ENCODE results near the gene ACTL6B. TPM values are rescaled to one million over a fixed set of nuclear protein-coding genes. Genes with fewer than 3 reads are reported as not detected.
A peak's percentile ranks its signal among the peaks of the same experiment; 100 is the strongest.
"Not testable (repeated sequence)": the region's sequence is repeated elsewhere in the genome, so short reads cannot be mapped to it uniquely, and the experiment has no call there.

ACTL6B gene
- total RNA-seq, result not detected
- long read RNA-seq, result 0 reads

DNA sequence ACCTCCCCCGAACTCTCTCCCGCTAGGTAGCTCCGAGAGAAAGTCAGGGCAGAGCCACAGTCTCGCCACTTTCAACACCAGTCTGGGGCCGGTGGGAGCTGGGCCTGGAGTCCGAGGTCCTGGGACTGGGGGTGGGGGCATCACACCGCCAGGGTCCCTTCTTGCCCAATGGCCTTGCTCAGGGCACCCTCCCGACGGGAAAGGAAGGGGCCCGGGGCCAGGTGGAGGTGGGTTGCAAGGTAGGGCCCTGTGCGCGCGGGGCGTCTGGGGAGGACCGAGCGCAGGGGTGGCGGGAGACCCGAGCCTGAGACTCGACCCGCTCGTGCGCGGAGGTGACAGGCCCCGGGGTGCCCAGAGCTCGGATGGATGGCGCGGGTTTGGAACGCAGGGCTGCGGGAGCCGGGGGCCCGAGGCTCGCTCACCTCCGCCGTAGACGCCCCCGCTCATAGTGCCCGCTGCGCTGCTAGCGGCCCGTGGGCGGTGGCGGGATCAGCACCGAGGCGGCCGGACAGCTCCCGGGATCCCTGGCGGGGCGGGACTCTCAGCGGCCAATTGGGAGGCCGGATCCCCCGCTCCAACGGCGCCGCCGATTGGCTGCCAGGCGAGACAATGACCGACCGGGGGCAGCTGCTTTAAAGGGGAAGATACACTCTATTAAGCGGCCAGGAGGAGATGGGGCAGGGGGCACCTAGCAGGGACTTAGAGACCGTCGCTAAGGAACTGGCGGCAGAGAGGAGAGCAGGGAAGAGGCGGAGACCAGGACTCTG is at the start of gene ACTL6B:
TSS of gene ACTL6B (minus strand) at position 541 of the 767 bp plus-strand sequence. CDS start at position 447, 94 bp downstream.
- TF ChIP-seq, protein P1, sequence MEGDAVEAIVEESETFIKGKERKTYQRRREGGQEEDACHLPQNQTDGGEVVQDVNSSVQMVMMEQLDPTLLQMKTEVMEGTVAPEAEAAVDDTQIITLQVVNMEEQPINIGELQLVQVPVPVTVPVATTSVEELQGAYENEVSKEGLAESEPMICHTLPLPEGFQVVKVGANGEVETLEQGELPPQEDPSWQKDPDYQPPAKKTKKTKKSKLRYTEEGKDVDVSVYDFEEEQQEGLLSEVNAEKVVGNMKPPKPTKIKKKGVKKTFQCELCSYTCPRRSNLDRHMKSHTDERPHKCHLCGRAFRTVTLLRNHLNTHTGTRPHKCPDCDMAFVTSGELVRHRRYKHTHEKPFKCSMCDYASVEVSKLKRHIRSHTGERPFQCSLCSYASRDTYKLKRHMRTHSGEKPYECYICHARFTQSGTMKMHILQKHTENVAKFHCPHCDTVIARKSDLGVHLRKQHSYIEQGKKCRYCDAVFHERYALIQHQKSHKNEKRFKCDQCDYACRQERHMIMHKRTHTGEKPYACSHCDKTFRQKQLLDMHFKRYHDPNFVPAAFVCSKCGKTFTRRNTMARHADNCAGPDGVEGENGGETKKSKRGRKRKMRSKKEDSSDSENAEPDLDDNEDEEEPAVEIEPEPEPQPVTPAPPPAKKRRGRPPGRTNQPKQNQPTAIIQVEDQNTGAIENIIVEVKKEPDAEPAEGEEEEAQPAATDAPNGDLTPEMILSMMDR (IDR thresholded peaks at IDR 0.05), result no peak
- Histone ChIP-seq H3K27me3 (peaks cover 48% of the 10 kb centered on the region), H3K4me3 (no peak within 1 kb of the TSS), H3K36me3 (no peaks in the 10 kb centered on the region), H3K4me1 (no peaks in the 10 kb centered on the region), H3K9me3 (no peaks in the 10 kb centered on the region), H3K27ac (no peak within 1 kb of the TSS)
- intact Hi-C loops (cut with DNase I), result no loop called here
- DNase-seq, result peak; percentile 79
- ATAC-seq, result peak; percentile 87

DNA sequence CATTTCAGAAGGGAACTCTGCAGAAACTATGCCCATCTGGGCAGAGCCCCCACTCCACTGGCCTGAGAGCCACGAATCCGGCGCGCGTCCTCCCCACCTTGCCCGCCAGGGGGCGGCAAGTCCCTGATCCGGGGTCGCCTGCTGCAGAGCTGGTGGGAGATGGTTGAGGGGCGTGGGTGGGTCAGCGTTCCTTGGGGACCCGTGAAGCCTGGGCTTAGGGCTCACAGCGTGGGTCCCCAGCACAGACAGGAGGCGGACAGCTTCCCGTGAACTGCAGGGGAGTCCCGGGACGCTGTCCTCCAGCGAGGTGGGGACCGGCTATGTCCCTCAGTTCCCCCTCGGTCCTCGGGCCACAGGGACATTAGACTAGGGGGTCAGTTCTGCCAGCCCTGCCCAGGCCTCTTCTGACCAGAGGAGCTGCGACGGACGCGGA is 49.1 kb upstream of the ACTL6B start:
- H3K27ac ChIP-seq, result peak overlapping the region; percentile 91
- TF ChIP-seq, protein P1 (IDR thresholded peaks at IDR 0.05), result peak; percentile 95
- peak overlapping the region; percentile 73 for H3K4me3 ChIP-seq
- peak; percentile 91 for DNase-seq
- H3K27me3 ChIP-seq, result no peaks in the 10 kb centered on the region
- H3K4me1 ChIP-seq, result peaks cover 14% of the 10 kb centered on the region
- no peaks in the 10 kb centered on the region for H3K9me3 ChIP-seq
- intact Hi-C loops (cut with DNase I), result loop anchor here (10.0 kb wide), 1 partner anchor 149 kb away; the partner anchor contains the start of gene SLC12A9
- peak; percentile 85 for ATAC-seq
- H3K36me3 ChIP-seq, result no peaks in the 10 kb centered on the region

DNA sequence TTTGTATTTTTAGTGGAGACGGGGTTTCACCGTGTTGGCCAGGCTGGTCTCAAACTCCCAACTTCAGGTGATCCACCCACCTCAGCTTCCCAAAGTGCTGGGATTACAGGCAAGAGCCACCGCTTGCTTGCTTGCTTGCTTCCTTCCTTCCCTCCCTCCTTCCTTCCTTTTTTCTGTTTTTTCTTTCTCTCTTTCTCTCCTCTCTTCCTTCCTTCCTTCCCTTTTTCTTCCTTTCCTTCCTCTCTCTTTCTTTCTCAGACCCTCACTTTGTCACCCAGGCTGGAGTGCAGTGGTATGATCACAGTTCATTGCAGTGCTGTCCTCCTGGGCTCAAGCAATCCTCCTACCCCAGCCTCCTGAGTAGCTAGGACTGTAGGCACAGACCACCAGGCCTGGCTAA is 44.8 kb upstream of the ACTL6B start:
- not testable (repeated sequence) for H3K27ac ChIP-seq, H3K4me1 ChIP-seq, ATAC-seq, DNase-seq, H3K27me3 ChIP-seq, H3K9me3 ChIP-seq, H3K36me3 ChIP-seq, H3K4me3 ChIP-seq
- intact Hi-C loops (cut with DNase I), result loop anchor here (10.0 kb wide), 1 partner anchor 154 kb away; the partner anchor contains the start of gene SLC12A9

DNA sequence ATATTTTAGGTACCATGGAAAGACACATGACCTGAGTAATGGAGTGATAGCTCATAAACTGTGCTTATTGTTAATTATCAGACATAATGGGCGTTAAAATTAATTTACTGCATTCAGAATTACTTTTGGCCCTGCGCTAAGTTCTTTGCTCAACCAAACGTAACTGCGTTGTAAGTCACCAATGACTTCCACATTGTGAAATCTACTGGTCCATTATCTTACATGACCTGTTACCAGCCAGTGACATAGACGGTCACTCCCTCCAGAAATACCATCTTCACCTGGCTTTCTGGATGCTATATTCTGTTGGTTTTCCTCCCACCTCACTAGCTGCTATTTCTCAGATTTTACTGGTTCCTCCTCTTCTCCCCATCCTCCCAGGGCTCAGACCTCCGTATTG is 42.8 kb upstream of the ACTL6B start:
- TF ChIP-seq, protein P1 (IDR thresholded peaks at IDR 0.05), result no peak
- intact Hi-C loops (cut with DNase I), result no loop called here
- ATAC-seq (no peak), DNase-seq (no peak)
- no peaks in the 10 kb centered on the region for H3K4me1 ChIP-seq
- H3K27ac ChIP-seq, result no peak overlapping the region
- no peaks in the 10 kb centered on the region for H3K9me3 ChIP-seq
- no peaks in the 10 kb centered on the region for H3K27me3 ChIP-seq
- no peak overlapping the region for H3K4me3 ChIP-seq
- H3K36me3 ChIP-seq, result no peaks in the 10 kb centered on the region

DNA sequence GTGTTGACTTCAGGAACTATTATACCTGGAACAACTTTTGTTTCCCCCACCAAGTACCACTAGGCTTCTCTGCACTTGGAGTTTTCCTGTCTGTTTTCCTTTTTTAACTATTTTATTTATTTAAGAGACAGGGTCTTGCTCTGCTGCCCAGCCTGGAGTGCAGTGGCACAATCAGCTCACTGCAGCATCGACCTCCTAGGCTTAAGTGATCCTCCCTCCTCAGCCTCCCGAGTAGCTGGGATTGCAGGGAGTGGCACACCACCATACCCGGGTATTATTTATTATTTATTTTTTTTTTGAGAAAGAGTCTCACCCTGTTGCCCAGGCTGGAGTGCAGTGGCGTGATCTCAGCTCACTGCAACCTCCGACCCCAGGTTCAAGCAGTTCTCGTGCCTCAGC is 39.9 kb upstream of the ACTL6B start:
- Histone ChIP-seq H3K4me1 (peaks cover 19% of the 10 kb centered on the region), H3K27me3 (no peaks in the 10 kb centered on the region), H3K36me3 (no peaks in the 10 kb centered on the region), H3K27ac (no peak overlapping the region), H3K9me3 (no peaks in the 10 kb centered on the region), H3K4me3 (no peak overlapping the region)
- no peak for ATAC-seq
- intact Hi-C loops (cut with DNase I), result no loop called here
- TF ChIP-seq, protein P1 (IDR thresholded peaks at IDR 0.05), result no peak
- DNase-seq, result no peak

DNA sequence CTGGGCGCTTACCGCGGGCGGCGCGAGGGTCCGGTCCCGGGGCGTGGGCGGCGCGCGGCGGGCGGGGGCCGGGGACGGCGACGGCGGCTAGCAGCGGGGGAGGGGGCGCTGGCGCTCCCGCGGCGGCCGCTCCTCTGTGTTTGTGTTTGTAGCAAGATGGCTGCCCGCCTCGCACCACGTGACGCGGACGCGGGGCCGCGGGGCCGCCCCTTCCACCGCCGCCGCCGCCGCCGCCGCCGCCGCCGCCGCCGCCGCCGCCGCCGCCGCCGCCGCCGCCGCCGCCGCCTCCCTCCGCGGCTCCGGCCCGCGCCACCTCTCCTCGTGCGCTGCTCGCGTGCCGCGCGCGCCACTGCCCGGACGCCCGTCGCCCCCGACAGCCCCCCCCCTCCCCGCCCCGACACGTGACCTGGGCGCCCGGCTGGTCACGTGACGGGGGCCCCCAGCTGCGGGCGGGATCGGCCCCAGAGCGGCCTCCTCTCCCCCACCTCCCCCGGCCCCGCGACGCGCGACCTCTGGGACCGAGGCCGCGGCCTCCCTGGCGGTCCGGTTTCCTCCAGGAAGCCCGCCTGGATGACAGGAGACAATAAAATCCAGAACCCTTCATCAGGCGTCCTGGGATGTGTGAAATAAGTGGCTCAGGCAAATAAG is 38.0 kb upstream of the ACTL6B start, which contains the start of gene GIGYF1:
TSS of gene GIGYF1 (minus strand) at position 153 of the 648 bp plus-strand sequence. CDS start 6,012 bp downstream, outside the sequence.
- H3K36me3 ChIP-seq, result no peaks in the 10 kb centered on the region
- DNase-seq (peak; percentile 91), ATAC-seq (peak; percentile 75)
- no peaks in the 10 kb centered on the region for H3K9me3 ChIP-seq
- peak within 1 kb of the TSS; percentile 76 for H3K4me3 ChIP-seq
- no peaks in the 10 kb centered on the region for H3K27me3 ChIP-seq
- H3K4me1 ChIP-seq, result peaks cover 21% of the 10 kb centered on the region
- TF ChIP-seq, protein P1 (IDR thresholded peaks at IDR 0.05), result no peak
- peak within 1 kb of the TSS; percentile 70 for H3K27ac ChIP-seq
- intact Hi-C loops (cut with DNase I), result no loop called here

All from upper lobe of right lung (tissue), 1 donor.